Liver (tissue), 9 donors: ENCODE measurements around the gene RPGRIP1L. TPM values are rescaled to one million over a fixed set of nuclear protein-coding genes. Genes with fewer than 3 reads are reported as not detected.

ENCODE experiments used
- DNase-seq: peaks from one replicate; pipeline ENCODE4 v3.0.0-alpha.2; 2017; ENCODE audit warnings: low spot score
- H3K27ac ChIP-seq, 2 donors: one replicate each; pipeline ENCODE4 v1.7.0; 2013; ENCODE audit warnings: inconsistent platforms in 2 of 2, low read length in 2 of 2, control low read depth in 1 of 2, low read depth in 1 of 2, mild to moderate bottlenecking in 1 of 2
- H3K27me3 ChIP-seq, 4 donors: one replicate each; pipeline versions ENCODE4 v1.6.1 to v1.7.0; 2013; ENCODE audit warnings: low read length in 3 of 4, inconsistent platforms in 1 of 4, mild to moderate bottlenecking in 1 of 4, moderate library complexity in 1 of 4; ENCODE audit not compliant: control insufficient read depth in 4 of 4, insufficient read depth in 4 of 4
- H3K36me3 ChIP-seq, 4 donors: one replicate each; pipeline versions ENCODE4 v1.6.1 to v1.7.0; 2013; ENCODE audit warnings: low read length in 3 of 4, mild to moderate bottlenecking in 3 of 4, low read depth in 1 of 4, moderate library complexity in 1 of 4; ENCODE audit not compliant: control insufficient read depth in 4 of 4, insufficient read depth in 3 of 4
- H3K4me1 ChIP-seq, 4 donors: one replicate each; pipeline versions ENCODE4 v1.6.1 to v1.7.0; 2013; ENCODE audit warnings: low read length in 3 of 4, mild to moderate bottlenecking in 3 of 4, moderate library complexity in 1 of 4; ENCODE audit not compliant: control insufficient read depth in 4 of 4, insufficient read depth in 4 of 4
- H3K4me3 ChIP-seq, 3 donors: one replicate each; pipeline versions ENCODE4 v1.6.1 to v1.7.0; 2013; ENCODE audit warnings: low read length in 3 of 3, control low read depth in 1 of 3, low read depth in 1 of 3, mild to moderate bottlenecking in 1 of 3
- H3K9ac ChIP-seq, 2 donors: one replicate each; pipeline ENCODE4 v1.7.0; 2013; ENCODE audit warnings: low read length in 2 of 2, mild to moderate bottlenecking in 2 of 2, moderate library complexity in 2 of 2, control low read depth in 1 of 2, low read depth in 1 of 2
- H3K9me3 ChIP-seq, 4 donors: one replicate each; pipeline versions ENCODE4 v1.6.1 to v1.7.0; 2013; ENCODE audit warnings: low read length in 3 of 4; ENCODE audit not compliant: control insufficient read depth in 4 of 4
- ATF3 ChIP-seq: IDR thresholded peaks from 2 replicates; pipeline ENCODE4 v1.6.1; 2016; ENCODE audit warnings: antibody characterized with exemption
- CTCF ChIP-seq: fragments of 150-350 bp; IDR thresholded peaks from 2 replicates; pipeline ENCODE4 v1.5.1; 2017; ENCODE audit warnings: improper control_type of control experiment, low read depth, low read length; ENCODE audit not compliant: missing input control
- EGR1 ChIP-seq, 2 donors: IDR thresholded peaks; 2 replicates each; pipeline ENCODE4 v1.6.1; 2016 to 2018; ENCODE audit warnings: antibody characterized with exemption in 2 of 2, low read depth in 2 of 2
- FOXA1 ChIP-seq: IDR thresholded peaks from 2 replicates; pipeline ENCODE4 v1.6.1; 2016; ENCODE audit warnings: antibody characterized with exemption
- FOXA2 ChIP-seq: IDR thresholded peaks from 2 replicates; pipeline ENCODE4 v1.6.1; 2016; ENCODE audit warnings: antibody characterized with exemption
- GABPA ChIP-seq, 2 donors: IDR thresholded peaks in 1 of 2; conservative IDR thresholded peaks in 1 of 2; 2 replicates each; pipeline ENCODE4 v1.6.1; 2016; ENCODE audit warnings: antibody characterized with exemption in 2 of 2, mild to moderate bottlenecking in 1 of 2, moderate library complexity in 1 of 2
- HNF4A ChIP-seq, 2 donors: conservative IDR thresholded peaks; 2 replicates each; pipeline ENCODE4 v1.6.1; 2016; ENCODE audit warnings: antibody characterized with exemption in 2 of 2, mild to moderate bottlenecking in 2 of 2
- HNF4G ChIP-seq: IDR thresholded peaks from 2 replicates; pipeline ENCODE4 v1.6.1; 2016; ENCODE audit warnings: antibody characterized with exemption
- JUND ChIP-seq, 2 donors: IDR thresholded peaks; 2 replicates each; pipeline ENCODE4 v1.6.1; 2016; ENCODE audit warnings: antibody characterized with exemption in 2 of 2
- MAX ChIP-seq: IDR thresholded peaks from 2 replicates; pipeline ENCODE4 v1.6.1; 2016; ENCODE audit warnings: antibody characterized with exemption
- NR2F2 ChIP-seq: IDR thresholded peaks from 2 replicates; pipeline ENCODE4 v1.6.1; 2016; ENCODE audit warnings: antibody characterized with exemption
- RAD21 ChIP-seq, 2 donors: IDR thresholded peaks; 2 replicates each; pipeline ENCODE4 v1.6.1; 2016; ENCODE audit warnings: antibody characterized with exemption in 2 of 2, mild to moderate bottlenecking in 2 of 2
- REST ChIP-seq: IDR thresholded peaks from 2 replicates; pipeline ENCODE4 v1.6.1; 2016; ENCODE audit warnings: antibody characterized with exemption, mild to moderate bottlenecking
- RXRA ChIP-seq, 2 donors: IDR thresholded peaks; 2 replicates each; pipeline ENCODE4 v1.6.1; 2017 to 2018; ENCODE audit warnings: antibody characterized with exemption in 2 of 2, mild to moderate bottlenecking in 1 of 2
- SP1 ChIP-seq: IDR thresholded peaks from 2 replicates; pipeline ENCODE4 v1.6.1; 2018; ENCODE audit warnings: antibody characterized with exemption, mild to moderate bottlenecking
- TAF1 ChIP-seq: conservative IDR thresholded peaks from 2 replicates; pipeline ENCODE4 v1.6.1; 2016; ENCODE audit warnings: antibody characterized with exemption, mild to moderate bottlenecking
- YY1 ChIP-seq: IDR thresholded peaks from 2 replicates; pipeline ENCODE4 v1.6.1; 2016; ENCODE audit warnings: antibody characterized with exemption, mild to moderate bottlenecking
- ZBTB33 ChIP-seq: IDR thresholded peaks from 2 replicates; pipeline ENCODE4 v1.6.1; 2016; ENCODE audit warnings: antibody characterized with exemption
- WGBS: extraction: QIAGEN DNeasy Blood & Tissue Kit; methylation state at CpG from one replicate; pipeline ENCODE4 v1.1.7; 2013; 5-methylcytosine and 5-hydroxymethylcytosine counted together
- polyA plus RNA-seq, 2 donors: library from polyadenylated mRNA; stranded (reverse) in 1 of 2; unstranded in 1 of 2; fragments of 200-250 nt in 1 of 2; fragments of >200 nt in 1 of 2; fragmentation: Nextera tagmentation in 1 of 2; extraction: Ambion mirVana in 1 of 2; gene quantifications; one replicate each; pipeline versions ENCODE4 v1.2.1 to v1.2.3, GENCODE V29; 2013 to 2015
- total RNA-seq, 2 donors: library from RNA; depleted of rRNA; stranded (reverse); fragments of >200 nt; gene quantifications; one replicate each; pipeline ENCODE4 v1.2.3, GENCODE V29; 2014
- donor health status: healthy.
- donor health status: healthy.
- donor health status: healthy.
- donor health status: healthy.
- donor health status: healthy.

The RPGRIP1L gene
- total and polyA plus RNA-seq, 4 donors, result 0.46 to 1.4 (median 0.89) TPM

- TF ChIP-seq CTCF (no peak), TAF1 (no peak)
Observed at GRCh38 chr16:53745753-53746266, 42.2 kb upstream of the RPGRIP1L start (continued).

- Histone ChIP-seq H3K27ac (no peak overlapping the region), H3K4me1 (no peaks in the 10 kb centered on the region), H3K4me3 (no peak overlapping the region), H3K27me3 (no peaks in the 10 kb centered on the region), H3K9ac (no peak overlapping the region), H3K9me3 (peaks cover 0 to 3% (median 0%) of the 10 kb centered on the region in 4 donors), H3K36me3 (no peaks in the 10 kb centered on the region)
- no peak for DNase-seq
- no peak for TF ChIP-seq GABPA (IDR thresholded peaks at IDR 0.05 in 1 of 2, conservative IDR thresholded peaks at IDR 0.05 in 1 of 2)
- TF ChIP-seq HNF4G, result no peak
- TF ChIP-seq MAX, result no peak
- TF ChIP-seq JUND (IDR thresholded peaks at IDR 0.05), result no peak
- no peak for TF ChIP-seq RAD21 (IDR thresholded peaks at IDR 0.05)
- TF ChIP-seq CTCF, result no peak
- no peak for TF ChIP-seq NR2F2
- no peak for TF ChIP-seq FOXA1
- TF ChIP-seq ZBTB33, result no peak
- no peak for TF ChIP-seq TAF1
- no peak for TF ChIP-seq SP1
- TF ChIP-seq ATF3, result no peak
- TF ChIP-seq RXRA (IDR thresholded peaks at IDR 0.05), result no peak
- no peak for TF ChIP-seq HNF4A (conservative IDR thresholded peaks at IDR 0.05)
- no peak for TF ChIP-seq FOXA2
- TF ChIP-seq REST, result no peak
- no peak for TF ChIP-seq EGR1 (IDR thresholded peaks at IDR 0.05; ENCODE audit: low read depth in 2 of 2)
- TF ChIP-seq YY1, result no peak
- 78% methylated on average over 3 of the region's 3 CpGs for WGBS
Observed at GRCh38 chr16:53745086-53745485, 41.4 kb upstream of the RPGRIP1L start.
